Cardiac fibroblast (primary cell): ENCODE measurements around the gene E2F4.

Experiments
- DNase-seq, 2 donors: peaks; one replicate each; pipeline versions ENCODE4 v3.0.0 to v3.0.0-alpha.2; 2010; ENCODE audit warnings: low read depth in 2 of 2
- H3K4me3 ChIP-seq, 2 donors: replicated peaks in 1 of 2; 1 replicate in 1 of 2; 2 replicates in 1 of 2; pipeline ENCODE4 v1.5.1; 2011; ENCODE audit warnings: low read depth in 2 of 2, low read length in 2 of 2, mild to moderate bottlenecking in 2 of 2, moderate library complexity in 1 of 2
- CTCF ChIP-seq: IDR thresholded peaks from one replicate; pipeline ENCODE4 v1.5.1; 2011; ENCODE audit warnings: low read depth, mild to moderate bottlenecking, low read length, inconsistent platforms

Gene E2F4

GRCh38 chr16:67183627-67184452 lies 8.1 kb upstream of the E2F4 start, which contains the start of gene MATCAP1:
TSS of gene MATCAP1 (minus strand) at chr16:67183963. CDS start at chr16:67180610, 3,353 bp downstream.
- H3K4me3 ChIP-seq = peak within 1 kb of the TSS; percentile 62 to 77
- peak; percentile 99 for DNase-seq
- TF ChIP-seq CTCF = no peak

- H3K4me3 ChIP-seq = peak overlapping the region; percentile 62 to 77
- TF ChIP-seq CTCF = no peak
- no peak for DNase-seq
Measured at GRCh38 chr16:67184453-67184994, 7.4 kb upstream of the E2F4 start.

GRCh38 chr16:67184995-67185650 lies 6.8 kb upstream of the E2F4 start:
- peak overlapping the region in 1 of 2 donors; percentile 77 for H3K4me3 ChIP-seq
- DNase-seq = peak; percentile 93 to 94
- peak; percentile 94 for TF ChIP-seq CTCF

GRCh38 chr16:67185651-67186134 lies 6.3 kb upstream of the E2F4 start:
- DNase-seq = no peak
- no peak overlapping the region for H3K4me3 ChIP-seq
- TF ChIP-seq CTCF = no peak

- no peak for TF ChIP-seq CTCF
- no peak overlapping the region for H3K4me3 ChIP-seq
- DNase-seq = no peak
Measured at GRCh38 chr16:67186550-67186950, 5.4 kb upstream of the E2F4 start.

GRCh38 chr16:67187175-67187890 lies 4.6 kb upstream of the E2F4 start:
- H3K4me3 ChIP-seq = no peak overlapping the region
- no peak for TF ChIP-seq CTCF
- no peak for DNase-seq
